ENCODE data around the gene PKP3.

- no peak for TF ChIP-seq CTCF (conservative IDR thresholded peaks at IDR 0.05; ENCODE audit: low read length)
- no peak for TF ChIP-seq EZH2phosphoT487 (IDR thresholded peaks at IDR 0.05; ENCODE audit: borderline replicate concordance, low read depth, low read length)
Measured at GRCh38 chr11:426851-427250, 32.8 kb downstream of the PKP3 start.
